HL-60 (cell line): Measurements from ENCODE around the gene KANSL3.

ENCODE experiments used
- DNase-seq, 2 experiments: peaks; one replicate each; pipeline ENCODE4 v3.0.0-alpha.2; 2010 to 2020; ENCODE audit warnings: low read depth in 1 of 2, low spot score in 1 of 2
- H3K27ac ChIP-seq: fragments of 250-450 bp; sonication (Bioruptor Pico); replicated peaks from 2 replicates; pipeline ENCODE4 v1.5.1; 2020; ENCODE audit warnings: mild to moderate bottlenecking, moderate library complexity
- H3K27me3 ChIP-seq: fragments of 250-450 bp; sonication (Bioruptor Pico); 2 replicates; pipeline ENCODE4 v1.5.1; 2021; ENCODE audit warnings: mild to moderate bottlenecking, moderate library complexity; ENCODE audit not compliant: insufficient read depth, poor library complexity, severe bottlenecking
- H3K4me3 ChIP-seq: replicated peaks from 2 replicates; pipeline ENCODE4 v1.5.1; 2011; ENCODE audit warnings: mild to moderate bottlenecking, control low read depth, low read length; ENCODE audit not compliant: insufficient read depth
- CTCF ChIP-seq: IDR thresholded peaks from one replicate; pipeline ENCODE4 v1.5.1; 2011; ENCODE audit warnings: low read length, control low read depth, inconsistent platforms; ENCODE audit not compliant: insufficient read depth
- GABPA ChIP-seq: IDR thresholded peaks from 2 replicates; pipeline ENCODE4 v1.6.1; 2012; ENCODE audit warnings: low read depth
- POLR2AphosphoS5 ChIP-seq: IDR thresholded peaks from 2 replicates; pipeline ENCODE4 v1.6.1; 2012; ENCODE audit warnings: low read depth
- REST ChIP-seq: IDR thresholded peaks from 2 replicates; pipeline ENCODE4 v1.6.1; 2012; ENCODE audit warnings: low read depth; ENCODE audit not compliant: insufficient replicate concordance
- SPI1 ChIP-seq: IDR thresholded peaks from 2 replicates; pipeline ENCODE4 v1.6.1; 2012; ENCODE audit warnings: low read depth, mild to moderate bottlenecking, borderline replicate concordance
- long read RNA-seq: library from polyadenylated mRNA; unstranded; transcript quantifications from one replicate; pipeline ENCODE4 v2.0.0, GENCODE V29; 2020

Gene KANSL3
- long read RNA-seq, full-length matches to known transcripts, result 19 of 74 reads
- long read RNA-seq, partial matches to known transcripts, result 18 of 74 reads
- long read RNA-seq, other reads (novel, unspliced or antisense), result 37 of 74 reads

GRCh38 chr2:96638144-96639121 lies at the start of gene KANSL3:
KANSL3 (minus strand) TSS chr2:96638312; CDS start chr2:96637135, 1,177 bp downstream.
- Histone ChIP-seq H3K4me3 (peak within 1 kb of the TSS; percentile 63), H3K27me3 (no peaks in the 10 kb centered on the region), H3K27ac (peak within 1 kb of the TSS; percentile 78)
- DNase-seq, result peak; percentile 88 to 93
- TF ChIP-seq GABPA (peak; percentile 52; the same call in 1 of the 2 replicates), CTCF (no peak), REST (peak; percentile 60), POLR2AphosphoS5 (peak; percentile 94), SPI1 (peak; percentile 48; the same call in 1 of the 2 replicates)

- Histone ChIP-seq H3K27me3 (no peaks in the 10 kb centered on the region), H3K27ac (no peak overlapping the region), H3K4me3 (no peak overlapping the region)
- no peak for DNase-seq
- TF ChIP-seq CTCF, result no peak
- no peak for TF ChIP-seq GABPA
- no peak for TF ChIP-seq REST
- no peak for TF ChIP-seq POLR2AphosphoS5
- no peak for TF ChIP-seq SPI1
Observed at GRCh38 chr2:96687266-96687665, 49.2 kb upstream of the KANSL3 start.

GRCh38 chr2:96685577-96686459 lies 47.7 kb upstream of the KANSL3 start:
- TF ChIP-seq POLR2AphosphoS5, result no peak
- TF ChIP-seq SPI1, result no peak
- TF ChIP-seq CTCF, result no peak
- no peak for TF ChIP-seq GABPA
- H3K27me3 ChIP-seq, result no peaks in the 10 kb centered on the region
- no peak for DNase-seq
- no peak overlapping the region for H3K27ac ChIP-seq
- H3K4me3 ChIP-seq, result no peak overlapping the region
